ENCODE data around the gene DOCK8. TPM values are rescaled to one million over a fixed set of nuclear protein-coding genes. Genes with fewer than 3 reads are reported as not detected.
"Not testable (repeated sequence)": the region's sequence is repeated elsewhere in the genome, so short reads cannot be mapped to it uniquely, and the experiment has no call there.

The DOCK8 gene
- total and polyA plus RNA-seq, 2 donors = 54.5 to 60.4 TPM

DNA sequence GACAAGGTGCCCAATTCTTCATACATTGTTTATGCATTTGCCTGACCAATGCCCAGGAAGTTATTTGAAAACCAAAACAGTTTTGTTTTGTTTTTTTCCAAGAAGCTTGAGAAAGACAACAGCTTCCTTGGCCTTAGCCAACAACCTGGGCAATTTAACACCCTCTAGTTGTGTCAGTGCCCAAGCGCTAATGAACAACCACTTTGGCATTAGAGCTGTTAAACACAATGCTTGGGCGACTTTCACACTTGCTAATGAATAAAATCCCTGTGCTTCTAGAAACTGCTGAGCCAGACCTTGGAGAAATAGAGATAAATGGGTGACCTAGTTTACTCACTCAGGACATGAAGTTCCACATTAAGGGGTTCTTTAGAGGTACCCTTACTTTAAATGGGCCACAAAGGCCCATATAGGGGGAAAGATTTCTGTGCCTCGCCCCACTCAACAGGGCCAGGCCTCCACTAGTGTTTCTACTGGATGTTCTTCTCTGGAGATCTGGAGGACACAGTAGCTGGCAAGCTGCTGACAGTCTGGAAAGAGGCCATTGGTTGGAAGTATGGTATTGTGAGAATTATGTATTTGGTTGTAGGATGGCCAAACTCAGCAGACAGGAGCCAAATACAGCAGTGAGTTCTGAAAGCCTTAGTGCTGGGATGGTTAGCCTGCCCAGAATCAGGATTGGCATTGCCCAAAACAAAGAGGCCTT is 179.8 kb downstream of the DOCK8 start:
- Histone ChIP-seq H3K4me1 (ENCODE audit: control insufficient read depth in 2 of 2, insufficient read depth in 2 of 2, low read length in 2 of 2) (no peaks in the 10 kb centered on the region), H3K27ac (ENCODE audit: low read depth in 1 of 2, low read length in 1 of 2) (no peak overlapping the region), H3K9me3 (ENCODE audit: control insufficient read depth in 2 of 2, insufficient read depth in 1 of 2, low read length in 1 of 2) (no peaks in the 10 kb centered on the region), H3K36me3 (ENCODE audit: control insufficient read depth in 2 of 2, insufficient read depth in 2 of 2, low read length in 1 of 2) (peaks cover 76 to 87% of the 10 kb centered on the region in 2 donors), H3K4me3 (ENCODE audit: low read length in 2 of 2) (no peak overlapping the region), H3K27me3 (ENCODE audit: control insufficient read depth in 2 of 2, insufficient read depth in 1 of 2, low read length in 1 of 2) (no peaks in the 10 kb centered on the region)
- no peak for DNase-seq (ENCODE audit: low read depth in 6 of 9, low spot score in 9 of 9)
- 96% methylated on average over 3 of the region's 3 CpGs for WGBS

DNA sequence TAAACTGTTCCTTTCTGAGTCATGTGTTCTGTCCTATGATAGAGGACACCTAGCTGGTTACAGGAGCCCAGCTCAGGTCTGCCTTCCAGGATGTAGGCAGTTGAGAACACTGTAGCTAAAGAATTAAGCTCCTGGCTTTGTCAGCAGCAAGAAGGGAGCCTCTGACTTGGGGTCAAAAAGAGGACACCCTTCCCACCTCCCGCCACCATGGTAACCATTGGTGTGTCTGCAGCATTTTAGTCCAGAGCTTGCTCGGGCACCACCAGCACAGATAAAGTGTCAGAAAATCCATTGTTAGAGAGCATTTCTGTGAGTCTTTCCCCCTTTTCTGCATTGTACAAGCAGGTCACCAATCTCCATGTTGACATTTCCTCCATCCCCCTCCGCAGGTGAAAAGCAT is 181.7 kb downstream of the DOCK8 start:
- H3K36me3 ChIP-seq (ENCODE audit: control insufficient read depth in 2 of 2, insufficient read depth in 2 of 2, low read length in 1 of 2) = peaks cover 78 to 79% of the 10 kb centered on the region in 2 donors
- no peak for DNase-seq (ENCODE audit: low read depth in 6 of 9, low spot score in 9 of 9)
- no peaks in the 10 kb centered on the region for H3K27me3 ChIP-seq (ENCODE audit: control insufficient read depth in 2 of 2, insufficient read depth in 1 of 2, low read length in 1 of 2)
- no peak overlapping the region for H3K27ac ChIP-seq (ENCODE audit: low read depth in 1 of 2, low read length in 1 of 2)
- over 99% methylated on average over 3 of the region's 3 CpGs for whole genome bisulfite sequencing
- H3K4me3 ChIP-seq (ENCODE audit: low read length in 2 of 2) = no peak overlapping the region
- no peaks in the 10 kb centered on the region for H3K4me1 ChIP-seq (ENCODE audit: control insufficient read depth in 2 of 2, insufficient read depth in 2 of 2, low read length in 2 of 2)
- no peaks in the 10 kb centered on the region for H3K9me3 ChIP-seq (ENCODE audit: control insufficient read depth in 2 of 2, insufficient read depth in 1 of 2, low read length in 1 of 2)

DNA sequence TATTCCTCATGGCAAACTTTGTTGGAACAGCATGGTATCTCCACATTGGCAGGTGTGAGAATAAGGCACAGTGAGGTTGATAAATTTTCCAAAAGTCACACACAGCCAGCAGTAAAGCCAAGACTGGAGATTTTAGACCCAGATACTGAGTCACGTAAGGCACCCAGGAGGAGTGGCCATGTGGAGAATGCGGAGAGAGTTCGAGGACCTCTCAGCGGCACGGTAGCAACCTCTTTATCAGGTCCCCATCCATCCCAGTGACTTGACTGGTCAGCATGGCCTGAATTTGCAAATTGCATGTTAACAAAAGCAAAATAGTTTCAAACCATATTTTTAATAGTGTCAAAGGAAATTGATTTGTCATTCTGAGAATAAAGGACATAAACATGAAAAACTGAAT is 183.4 kb downstream of the DOCK8 start:
- H3K36me3 ChIP-seq (ENCODE audit: control insufficient read depth in 2 of 2, insufficient read depth in 2 of 2, low read length in 1 of 2) = peaks cover 81 to 84% of the 10 kb centered on the region in 2 donors
- no peak overlapping the region for H3K27ac ChIP-seq (ENCODE audit: low read depth in 1 of 2, low read length in 1 of 2)
- H3K9me3 ChIP-seq (ENCODE audit: control insufficient read depth in 2 of 2, insufficient read depth in 1 of 2, low read length in 1 of 2) = no peaks in the 10 kb centered on the region
- no peak overlapping the region for H3K4me3 ChIP-seq (ENCODE audit: low read length in 2 of 2)
- no peak for DNase-seq (ENCODE audit: low read depth in 6 of 9, low spot score in 9 of 9)
- no peaks in the 10 kb centered on the region for H3K27me3 ChIP-seq (ENCODE audit: control insufficient read depth in 2 of 2, insufficient read depth in 1 of 2, low read length in 1 of 2)
- WGBS = 98% methylated on average over 5 of the region's 5 CpGs
- H3K4me1 ChIP-seq (ENCODE audit: control insufficient read depth in 2 of 2, insufficient read depth in 2 of 2, low read length in 2 of 2) = no peaks in the 10 kb centered on the region

DNA sequence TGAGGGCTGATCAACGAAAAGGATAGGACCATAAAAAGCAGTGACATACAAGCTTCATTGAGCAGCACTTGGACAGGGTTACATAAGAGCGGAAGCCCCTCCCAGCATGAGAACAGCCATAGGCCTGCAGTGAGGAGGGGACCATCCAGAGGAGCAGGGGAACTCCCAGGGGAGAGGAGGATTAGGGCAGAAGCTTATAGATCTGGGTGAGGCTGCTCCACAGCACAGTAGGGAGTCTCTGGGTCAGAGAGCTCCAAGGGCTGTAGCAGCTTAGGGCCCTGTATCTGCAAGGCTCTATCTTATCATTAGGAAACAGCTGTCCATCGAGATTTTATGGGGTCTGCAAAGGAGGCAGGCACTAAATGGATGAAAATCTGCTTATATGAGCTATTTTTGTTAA is 186.6 kb downstream of the DOCK8 start:
- no peak for DNase-seq (ENCODE audit: low read depth in 6 of 9, low spot score in 9 of 9)
- Histone ChIP-seq H3K4me1 (ENCODE audit: control insufficient read depth in 2 of 2, insufficient read depth in 2 of 2, low read length in 2 of 2) (no peaks in the 10 kb centered on the region), H3K27ac (ENCODE audit: low read depth in 1 of 2, low read length in 1 of 2) (no peak overlapping the region), H3K27me3 (ENCODE audit: control insufficient read depth in 2 of 2, insufficient read depth in 1 of 2, low read length in 1 of 2) (no peaks in the 10 kb centered on the region), H3K9me3 (ENCODE audit: control insufficient read depth in 2 of 2, insufficient read depth in 1 of 2, low read length in 1 of 2) (no peaks in the 10 kb centered on the region), H3K36me3 (ENCODE audit: control insufficient read depth in 2 of 2, insufficient read depth in 2 of 2, low read length in 1 of 2) (peaks cover 72 to 80% of the 10 kb centered on the region in 2 donors), H3K4me3 (ENCODE audit: low read length in 2 of 2) (no peak overlapping the region)
- 94% methylated on average over 3 of the region's 3 CpGs for WGBS

DNA sequence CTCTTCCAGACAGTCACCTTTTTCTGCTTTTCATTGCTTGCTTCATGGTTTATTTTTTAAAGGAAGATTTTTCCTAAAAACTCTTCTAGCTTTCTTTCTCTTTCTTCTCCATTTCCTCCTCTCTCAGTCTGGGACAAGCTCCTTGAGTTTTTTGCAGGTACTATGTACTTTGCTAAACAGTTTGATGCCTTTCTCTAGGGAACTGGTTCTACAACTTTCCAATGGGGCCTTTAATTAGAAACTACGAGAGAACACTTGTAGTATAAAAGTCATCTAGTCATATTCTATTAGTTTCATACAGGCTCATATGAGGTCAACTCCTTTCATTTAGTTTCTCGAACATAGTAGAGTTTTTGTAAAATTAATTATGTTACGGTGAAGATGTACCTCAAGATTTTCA is 189.6 kb downstream of the DOCK8 start:
- H3K36me3 ChIP-seq (ENCODE audit: control insufficient read depth in 2 of 2, insufficient read depth in 2 of 2, low read length in 1 of 2) = peaks cover 79 to 88% of the 10 kb centered on the region in 2 donors
- DNase-seq (ENCODE audit: low read depth in 6 of 9, low spot score in 9 of 9) = no peak

DNA sequence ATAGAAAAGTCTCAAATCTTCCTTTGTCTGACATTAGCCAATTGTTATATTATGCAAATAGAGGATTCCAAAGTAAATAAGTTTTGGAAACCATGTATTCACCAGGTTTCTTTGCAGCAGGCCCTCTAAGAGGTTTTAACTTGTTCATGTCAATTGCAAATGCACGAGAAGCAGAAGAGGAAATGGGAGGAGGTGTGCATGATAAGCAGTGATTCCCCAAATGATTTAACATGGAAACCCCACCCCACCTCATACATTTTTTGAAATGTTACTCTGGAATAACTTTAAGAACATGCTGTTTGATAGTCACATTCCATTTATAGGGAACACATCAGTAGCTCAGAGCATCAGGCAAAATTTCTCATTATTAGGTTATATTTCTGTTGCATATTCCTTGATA is 190.7 kb downstream of the DOCK8 start:
- Histone ChIP-seq H3K27ac (ENCODE audit: low read depth in 1 of 2, low read length in 1 of 2) (no peak overlapping the region), H3K4me3 (ENCODE audit: low read length in 2 of 2) (no peak overlapping the region), H3K9me3 (ENCODE audit: control insufficient read depth in 2 of 2, insufficient read depth in 1 of 2, low read length in 1 of 2) (no peaks in the 10 kb centered on the region), H3K4me1 (ENCODE audit: control insufficient read depth in 2 of 2, insufficient read depth in 2 of 2, low read length in 2 of 2) (no peaks in the 10 kb centered on the region), H3K27me3 (ENCODE audit: control insufficient read depth in 2 of 2, insufficient read depth in 1 of 2, low read length in 1 of 2) (no peaks in the 10 kb centered on the region), H3K36me3 (ENCODE audit: control insufficient read depth in 2 of 2, insufficient read depth in 2 of 2, low read length in 1 of 2) (peaks cover 68 to 88% of the 10 kb centered on the region in 2 donors)
- no peak for DNase-seq (ENCODE audit: low read depth in 6 of 9, low spot score in 9 of 9)
- WGBS = 98% methylated on average over 1 of the region's 1 CpG

More for the DNA sequence above, 189.6 kb downstream of the DOCK8 start:
- Histone ChIP-seq H3K27me3 (ENCODE audit: control insufficient read depth in 2 of 2, insufficient read depth in 1 of 2, low read length in 1 of 2) (no peaks in the 10 kb centered on the region), H3K4me3 (ENCODE audit: low read length in 2 of 2) (no peak overlapping the region), H3K27ac (ENCODE audit: low read depth in 1 of 2, low read length in 1 of 2) (no peak overlapping the region), H3K9me3 (ENCODE audit: control insufficient read depth in 2 of 2, insufficient read depth in 1 of 2, low read length in 1 of 2) (no peaks in the 10 kb centered on the region), H3K4me1 (ENCODE audit: control insufficient read depth in 2 of 2, insufficient read depth in 2 of 2, low read length in 2 of 2) (no peaks in the 10 kb centered on the region)
- WGBS = 97% methylated on average over 3 of the region's 3 CpGs

DNA sequence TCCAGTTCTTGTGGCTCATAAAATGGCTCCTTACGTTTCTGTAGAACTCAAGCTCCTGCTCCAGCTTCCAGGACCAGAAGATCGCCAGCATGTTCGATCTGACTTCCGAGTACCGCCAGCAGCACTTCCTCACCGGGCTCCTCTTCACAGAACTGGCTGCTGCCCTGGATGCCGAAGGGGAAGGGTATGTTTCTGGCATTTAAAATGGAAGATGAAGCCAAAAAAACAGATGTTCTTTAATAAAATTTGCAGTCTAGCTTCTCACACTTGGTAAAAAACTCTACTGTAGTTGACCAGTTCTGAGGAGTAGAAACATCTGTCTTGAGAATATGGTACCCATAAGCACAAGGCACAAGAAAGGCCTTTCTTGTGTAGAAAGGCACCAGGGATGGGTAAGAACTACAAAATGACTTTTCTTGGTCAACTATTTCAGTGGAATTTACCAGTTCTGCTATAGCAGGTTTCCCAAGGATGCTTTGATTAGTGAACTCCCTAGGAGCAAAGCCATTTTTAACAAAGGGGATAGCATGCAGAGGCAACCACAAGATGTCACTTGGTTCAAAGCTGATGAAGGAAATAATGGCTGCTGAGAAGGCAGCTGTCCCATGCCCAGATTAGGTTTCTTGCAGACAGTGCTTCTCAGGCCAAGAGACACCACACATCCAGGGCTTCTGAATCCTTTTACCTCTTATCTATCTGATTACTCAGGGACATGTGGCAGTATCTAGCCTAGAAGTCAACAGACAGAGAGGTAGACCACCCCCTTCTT is 192.4 kb downstream of the DOCK8 start:
- H3K27ac ChIP-seq (ENCODE audit: low read depth in 1 of 2, low read length in 1 of 2) = no peak overlapping the region
- no peaks in the 10 kb centered on the region for H3K27me3 ChIP-seq (ENCODE audit: control insufficient read depth in 2 of 2, insufficient read depth in 1 of 2, low read length in 1 of 2)
- no peaks in the 10 kb centered on the region for H3K9me3 ChIP-seq (ENCODE audit: control insufficient read depth in 2 of 2, insufficient read depth in 1 of 2, low read length in 1 of 2)
- H3K4me3 ChIP-seq (ENCODE audit: low read length in 2 of 2) = no peak overlapping the region
- no peak for DNase-seq (ENCODE audit: low read depth in 6 of 9, low spot score in 9 of 9)
- peaks cover 50 to 78% of the 10 kb centered on the region in 2 donors for H3K36me3 ChIP-seq (ENCODE audit: control insufficient read depth in 2 of 2, insufficient read depth in 2 of 2, low read length in 1 of 2)
- 98% methylated on average over 7 of the region's 7 CpGs for WGBS
- no peaks in the 10 kb centered on the region for H3K4me1 ChIP-seq (ENCODE audit: control insufficient read depth in 2 of 2, insufficient read depth in 2 of 2, low read length in 2 of 2)

DNA sequence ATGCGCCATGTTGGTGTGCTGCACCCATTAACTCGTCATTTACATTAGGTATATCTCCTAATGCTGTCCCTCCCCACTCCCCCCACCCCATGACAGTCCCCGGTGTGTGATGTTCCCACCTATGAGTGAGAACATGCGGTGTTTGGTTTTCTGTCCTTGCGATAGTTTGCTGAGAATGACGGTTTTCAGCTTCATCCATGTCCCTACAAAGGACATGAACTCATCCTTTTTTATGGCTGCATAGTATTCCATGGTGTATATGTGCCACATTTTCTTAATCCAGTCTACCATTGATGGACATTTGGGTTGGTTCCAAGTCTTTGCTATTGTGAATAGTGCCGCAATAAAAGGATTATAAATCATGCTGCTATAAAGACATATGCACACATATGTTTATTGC is 195.0 kb downstream of the DOCK8 start:
- H3K27me3 ChIP-seq (ENCODE audit: control insufficient read depth in 2 of 2, insufficient read depth in 1 of 2, low read length in 1 of 2); H3K27ac ChIP-seq (ENCODE audit: low read depth in 1 of 2, low read length in 1 of 2); DNase-seq (ENCODE audit: low read depth in 6 of 9, low spot score in 9 of 9); H3K9me3 ChIP-seq (ENCODE audit: control insufficient read depth in 2 of 2, insufficient read depth in 1 of 2, low read length in 1 of 2); H3K4me3 ChIP-seq (ENCODE audit: low read length in 2 of 2); H3K4me1 ChIP-seq (ENCODE audit: control insufficient read depth in 2 of 2, insufficient read depth in 2 of 2, low read length in 2 of 2): not testable (repeated sequence)
- H3K36me3 ChIP-seq (ENCODE audit: control insufficient read depth in 2 of 2, insufficient read depth in 2 of 2, low read length in 1 of 2) = peaks cover 35 to 59% of the 10 kb centered on the region in 2 donors
- 92% methylated on average over 7 of the region's 7 CpGs for WGBS

DNA sequence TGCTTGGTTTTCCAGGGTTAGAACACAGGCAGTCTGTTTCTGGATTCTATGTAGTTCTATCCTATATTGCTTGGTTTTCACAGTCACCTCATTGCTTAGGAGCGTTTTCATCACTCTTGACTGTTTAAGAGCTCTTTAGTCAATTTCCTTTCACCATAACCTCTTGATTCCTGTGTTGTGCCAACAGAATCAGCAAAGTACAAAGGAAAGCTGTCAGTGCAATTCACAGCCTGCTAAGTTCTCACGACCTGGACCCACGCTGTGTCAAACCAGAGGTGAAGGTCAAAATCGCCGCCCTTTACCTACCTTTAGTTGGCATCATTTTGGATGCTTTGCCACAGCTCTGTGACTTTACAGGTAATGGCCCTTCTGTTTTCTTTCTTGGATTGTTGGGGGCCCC is 199.9 kb downstream of the DOCK8 start:
- Histone ChIP-seq H3K27ac (ENCODE audit: low read depth in 1 of 2, low read length in 1 of 2) (no peak overlapping the region), H3K4me1 (ENCODE audit: control insufficient read depth in 2 of 2, insufficient read depth in 2 of 2, low read length in 2 of 2) (no peaks in the 10 kb centered on the region), H3K4me3 (ENCODE audit: low read length in 2 of 2) (no peak overlapping the region), H3K36me3 (ENCODE audit: control insufficient read depth in 2 of 2, insufficient read depth in 2 of 2, low read length in 1 of 2) (peaks cover 30 to 50% of the 10 kb centered on the region in 2 donors), H3K27me3 (ENCODE audit: control insufficient read depth in 2 of 2, insufficient read depth in 1 of 2, low read length in 1 of 2) (no peaks in the 10 kb centered on the region), H3K9me3 (ENCODE audit: control insufficient read depth in 2 of 2, insufficient read depth in 1 of 2, low read length in 1 of 2) (no peaks in the 10 kb centered on the region)
- no peak for DNase-seq (ENCODE audit: low read depth in 6 of 9, low spot score in 9 of 9)
- WGBS = 98% methylated on average over 5 of the region's 5 CpGs

Measured in thymus (tissue), 11 donors.